Inflammatory macrophage treated with lipopolysaccharide for 1 hour (primary cell): ENCODE results near the gene CAST.

Experiments
- DNase-seq, 2 donors: peaks; one replicate each; pipeline ENCODE4 v3.0.0-alpha.2; 2020 to 2022

CAST gene

GRCh38 chr5:96645091-96645490 lies 17.1 kb upstream of the CAST start:
- DNase-seq, result no peak

GRCh38 chr5:96648023-96648422 lies 14.2 kb upstream of the CAST start:
- peak; percentile 83 to 84 for DNase-seq

GRCh38 chr5:96648593-96648992 lies 13.6 kb upstream of the CAST start:
- DNase-seq, result peak; percentile 47 to 65

- no peak for DNase-seq
Measured at GRCh38 chr5:96649251-96649662, 12.9 kb upstream of the CAST start.

- DNase-seq, result peak; percentile 49 to 60
Measured at GRCh38 chr5:96649681-96650540, 12.3 kb upstream of the CAST start.

GRCh38 chr5:96651047-96651446 lies 11.1 kb upstream of the CAST start:
- peak; percentile 53 to 66 for DNase-seq

- no peak for DNase-seq
Measured at GRCh38 chr5:96651948-96652753, 10.0 kb upstream of the CAST start.

- no peak for DNase-seq
Measured at GRCh38 chr5:96652769-96653454, 9.3 kb upstream of the CAST start.

GRCh38 chr5:96654209-96654608 lies 8.0 kb upstream of the CAST start:
- DNase-seq, result no peak

GRCh38 chr5:96655085-96655484 lies 7.1 kb upstream of the CAST start:
- no peak for DNase-seq

GRCh38 chr5:96655506-96655905 lies 6.7 kb upstream of the CAST start:
- peak; percentile 62 to 74 for DNase-seq

- DNase-seq, result peak; percentile 85 to 86
Measured at GRCh38 chr5:96657068-96657467, 5.1 kb upstream of the CAST start.

GRCh38 chr5:96658272-96658671 lies 3.9 kb upstream of the CAST start:
- no peak for DNase-seq

- no peak for DNase-seq
Measured at GRCh38 chr5:96659170-96659569, 3.0 kb upstream of the CAST start.

GRCh38 chr5:96660971-96661854 lies 963 bp upstream of the CAST start:
- DNase-seq, result peak; percentile 38 to 56

- peak; percentile 88 to 93 for DNase-seq
Measured at GRCh38 chr5:96662725-96663518, 746 bp downstream of the CAST start.

GRCh38 chr5:96663608-96664007 lies 1.4 kb downstream of the CAST start:
- no peak for DNase-seq

GRCh38 chr5:96664669-96665068 lies 2.5 kb downstream of the CAST start:
- no peak for DNase-seq

GRCh38 chr5:96668725-96669124 lies 6.5 kb downstream of the CAST start:
- no peak for DNase-seq

- no peak for DNase-seq
Measured at GRCh38 chr5:96669909-96670308, 7.7 kb downstream of the CAST start.

- no peak for DNase-seq
Measured at GRCh38 chr5:96671441-96671840, 9.3 kb downstream of the CAST start.
